ENCODE results near the gene TAGAP.
"Not testable (repeated sequence)": the region's sequence is repeated elsewhere in the genome, so short reads cannot be mapped to it uniquely, and the experiment has no call there.

Gene TAGAP

DNA sequence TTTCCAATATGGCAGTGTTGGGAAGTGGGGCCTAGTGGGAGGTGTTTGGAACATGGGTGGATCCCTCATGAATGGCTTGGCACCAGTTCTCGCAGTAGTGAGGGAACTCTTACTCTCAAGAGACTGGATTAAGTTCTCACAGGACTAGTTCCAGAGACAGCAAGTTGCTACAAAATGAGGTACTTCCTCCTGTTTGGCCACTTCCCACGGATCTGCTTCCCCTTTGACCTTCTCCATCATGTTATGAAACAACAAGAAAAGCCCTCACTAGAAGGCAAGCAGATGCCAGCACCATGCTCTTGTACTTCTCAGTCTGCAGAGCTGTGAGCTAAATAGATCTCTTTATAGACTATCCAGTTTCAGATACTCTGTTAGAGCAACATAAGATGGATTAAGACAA, 47.9 kb downstream of the TAGAP start:
- TF ChIP-seq, protein P1, sequence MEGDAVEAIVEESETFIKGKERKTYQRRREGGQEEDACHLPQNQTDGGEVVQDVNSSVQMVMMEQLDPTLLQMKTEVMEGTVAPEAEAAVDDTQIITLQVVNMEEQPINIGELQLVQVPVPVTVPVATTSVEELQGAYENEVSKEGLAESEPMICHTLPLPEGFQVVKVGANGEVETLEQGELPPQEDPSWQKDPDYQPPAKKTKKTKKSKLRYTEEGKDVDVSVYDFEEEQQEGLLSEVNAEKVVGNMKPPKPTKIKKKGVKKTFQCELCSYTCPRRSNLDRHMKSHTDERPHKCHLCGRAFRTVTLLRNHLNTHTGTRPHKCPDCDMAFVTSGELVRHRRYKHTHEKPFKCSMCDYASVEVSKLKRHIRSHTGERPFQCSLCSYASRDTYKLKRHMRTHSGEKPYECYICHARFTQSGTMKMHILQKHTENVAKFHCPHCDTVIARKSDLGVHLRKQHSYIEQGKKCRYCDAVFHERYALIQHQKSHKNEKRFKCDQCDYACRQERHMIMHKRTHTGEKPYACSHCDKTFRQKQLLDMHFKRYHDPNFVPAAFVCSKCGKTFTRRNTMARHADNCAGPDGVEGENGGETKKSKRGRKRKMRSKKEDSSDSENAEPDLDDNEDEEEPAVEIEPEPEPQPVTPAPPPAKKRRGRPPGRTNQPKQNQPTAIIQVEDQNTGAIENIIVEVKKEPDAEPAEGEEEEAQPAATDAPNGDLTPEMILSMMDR (IDR thresholded peaks at IDR 0.05; ENCODE audit: control insufficient read depth, insufficient read depth, low read depth, low read length, missing control alignments) = no peak
- DNase-seq (ENCODE audit: low read depth) = no peak

GRCh38 chr6:158993639-158994038, 51.2 kb downstream of the TAGAP start:
- DNase-seq (ENCODE audit: low read depth) = no peak
- TF ChIP-seq, protein P1 (IDR thresholded peaks at IDR 0.05; ENCODE audit: control insufficient read depth, insufficient read depth, low read depth, low read length, missing control alignments) = no peak
- no peak overlapping the region for H3K4me3 ChIP-seq (ENCODE audit: control insufficient read depth, low read depth, low read length)

More for the DNA sequence above, 47.9 kb downstream of the TAGAP start:
- H3K4me3 ChIP-seq (ENCODE audit: control insufficient read depth, low read depth, low read length) = no peak overlapping the region

DNA sequence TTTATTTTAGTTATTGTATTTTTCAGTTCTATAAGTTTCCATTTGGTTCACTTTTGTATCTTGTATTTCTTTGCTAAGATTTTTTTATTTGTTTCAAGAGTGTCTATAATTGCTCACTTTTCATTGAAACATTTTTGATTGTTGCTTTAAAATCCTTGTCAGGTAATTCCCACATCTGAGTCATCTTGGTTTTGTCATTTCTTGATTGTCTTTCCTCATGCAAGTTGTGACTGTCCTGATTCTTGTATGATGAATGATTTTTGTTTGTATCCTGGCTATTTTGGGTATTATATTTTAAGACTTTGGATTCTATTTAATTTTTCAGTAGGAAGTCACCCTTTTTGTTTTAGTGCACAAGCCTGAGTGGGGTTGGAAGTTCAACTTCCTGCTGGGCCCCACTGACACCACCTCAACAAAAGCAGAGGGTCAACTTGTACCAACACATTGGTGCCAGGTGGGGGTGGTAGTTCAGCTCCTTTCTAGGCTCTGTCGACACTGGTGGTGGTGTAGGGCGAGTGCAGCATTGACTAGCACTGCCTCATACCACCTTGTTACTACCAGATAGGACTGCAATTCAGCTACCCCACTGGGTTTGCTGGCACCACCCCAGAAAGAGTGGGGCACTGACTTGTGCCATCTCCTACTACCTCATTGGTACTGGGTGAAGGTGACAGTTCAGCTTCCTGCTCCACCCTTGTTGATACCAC, 53.6 kb downstream of the TAGAP start:
- H3K4me3 ChIP-seq (ENCODE audit: control insufficient read depth, low read depth, low read length) = no peak overlapping the region
- no peak for DNase-seq (ENCODE audit: low read depth)
- TF ChIP-seq, protein P1 (IDR thresholded peaks at IDR 0.05; ENCODE audit: control insufficient read depth, insufficient read depth, low read depth, low read length, missing control alignments) = no peak

DNA sequence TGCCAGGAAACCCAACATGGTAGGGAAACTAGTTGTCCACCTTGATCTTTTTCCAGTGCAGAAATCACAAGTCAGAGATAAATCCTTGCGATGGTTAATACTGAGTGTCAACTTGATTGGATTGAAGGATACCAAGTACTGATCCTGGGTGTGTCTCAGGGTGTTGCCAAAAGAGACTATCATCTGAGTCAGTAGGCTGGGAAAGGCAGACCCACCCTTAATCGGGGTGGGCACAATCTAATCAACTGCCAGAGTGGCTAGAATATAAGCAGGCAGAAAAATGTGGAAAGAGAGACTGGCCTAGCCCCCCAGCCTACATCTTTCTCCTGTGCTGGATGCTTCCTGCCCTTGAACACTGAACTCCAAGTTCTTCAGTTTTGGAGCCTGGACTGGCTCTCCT, 55.1 kb downstream of the TAGAP start:
- not testable (repeated sequence) for DNase-seq (ENCODE audit: low read depth); H3K4me3 ChIP-seq (ENCODE audit: control insufficient read depth, low read depth, low read length)

GRCh38 chr6:158988477-158988876, 56.3 kb downstream of the TAGAP start:
- no peak for DNase-seq (ENCODE audit: low read depth)
- TF ChIP-seq, protein P1 (IDR thresholded peaks at IDR 0.05; ENCODE audit: control insufficient read depth, insufficient read depth, low read depth, low read length, missing control alignments) = no peak
- no peak overlapping the region for H3K4me3 ChIP-seq (ENCODE audit: control insufficient read depth, low read depth, low read length)

- DNase-seq (ENCODE audit: low read depth) = no peak
- TF ChIP-seq, protein P1 (IDR thresholded peaks at IDR 0.05; ENCODE audit: control insufficient read depth, insufficient read depth, low read depth, low read length, missing control alignments) = no peak
- no peak overlapping the region for H3K4me3 ChIP-seq (ENCODE audit: control insufficient read depth, low read depth, low read length)
These were observed 57.1 kb downstream of the TAGAP start for GRCh38 chr6:158987657-158988056.
